DOHH2 (cell line): ENCODE measurements around the gene RNPEPL1.
"Not testable (repeated sequence)": the region's sequence is repeated elsewhere in the genome, so short reads cannot be mapped to it uniquely, and the experiment has no call there.

Source experiments
- H3F3A ChIP-seq: fragments of 200-600 bp; sonication (generic), shearing (Covaris generic); 2 replicates; pipeline ENCODE4 v1.6.0; 2016; ENCODE audit warnings: antibody characterized with exemption, mild to moderate bottlenecking; ENCODE audit not compliant: control insufficient read depth, insufficient read depth
- H3K27ac ChIP-seq: fragments of 200-600 bp; sonication (generic); 2 replicates; pipeline ENCODE4 v1.5.1; 2014; ENCODE audit warnings: low read depth, mild to moderate bottlenecking, low read length, moderate library complexity
- H3K27me3 ChIP-seq: fragments of 200-600 bp; sonication (generic); 2 replicates; pipeline ENCODE4 v1.6.1; 2014; ENCODE audit warnings: mild to moderate bottlenecking, low read length, mixed read lengths; ENCODE audit not compliant: control insufficient read depth
- H3K36me3 ChIP-seq: fragments of 200-600 bp; sonication (generic); 2 replicates; pipeline ENCODE4 v1.6.1; 2014; ENCODE audit warnings: mild to moderate bottlenecking, low read length, moderate library complexity, mixed read lengths; ENCODE audit not compliant: control insufficient read depth
- H3K4me1 ChIP-seq: fragments of 200-600 bp; sonication (generic); 2 replicates; pipeline ENCODE4 v1.6.1; 2014; ENCODE audit warnings: mild to moderate bottlenecking, low read length, mixed read lengths; ENCODE audit not compliant: control insufficient read depth
- H3K4me2 ChIP-seq: fragments of 200-600 bp; sonication (generic); 2 replicates; pipeline ENCODE4 v1.6.0; 2014; ENCODE audit warnings: mild to moderate bottlenecking, low read length, moderate library complexity
- H3K4me3 ChIP-seq: fragments of 200-600 bp; sonication (generic); 2 replicates; pipeline ENCODE4 v1.5.1; 2014; ENCODE audit warnings: mild to moderate bottlenecking, low read length, mixed read lengths
- H3K79me2 ChIP-seq: fragments of 200-600 bp; sonication (generic); 2 replicates; pipeline ENCODE4 v1.6.1; 2014; ENCODE audit warnings: mild to moderate bottlenecking, low read length, mixed read lengths; ENCODE audit not compliant: control insufficient read depth
- H3K9me2 ChIP-seq: fragments of 200-600 bp; sonication (generic); replicated peaks from 2 replicates; pipeline ENCODE4 v1.6.1; 2014; ENCODE audit warnings: mild to moderate bottlenecking, low read length, mixed read lengths; ENCODE audit not compliant: control insufficient read depth
- H3K9me3 ChIP-seq: fragments of 200-600 bp; sonication (generic); 2 replicates; pipeline ENCODE4 v1.6.1; 2014; ENCODE audit warnings: antibody characterized with exemption, low read length, mixed read lengths; ENCODE audit not compliant: control insufficient read depth, insufficient read depth
- H4K20me1 ChIP-seq: fragments of 200-600 bp; sonication (generic); 2 replicates; pipeline ENCODE4 v1.6.0; 2014; ENCODE audit warnings: low read depth, mild to moderate bottlenecking, antibody characterized with exemption, low read length, moderate library complexity; ENCODE audit not compliant: control insufficient read depth, insufficient read depth
- CTCF ChIP-seq: fragments of 200-600 bp; sonication (generic); IDR thresholded peaks from one replicate; pipeline ENCODE4 v1.5.1; 2014; ENCODE audit warnings: antibody characterized with exemption, mild to moderate bottlenecking, low read depth, low read length; ENCODE audit not compliant: poor library complexity, severe bottlenecking
- EZH2phosphoT487 ChIP-seq: fragments of 200-600 bp; sonication (generic); IDR thresholded peaks from 2 replicates; pipeline ENCODE4 v1.6.1; 2017; ENCODE audit warnings: borderline replicate concordance, mild to moderate bottlenecking, antibody characterized with exemption, low read length, moderate library complexity, mixed read lengths

The RNPEPL1 gene

DNA sequence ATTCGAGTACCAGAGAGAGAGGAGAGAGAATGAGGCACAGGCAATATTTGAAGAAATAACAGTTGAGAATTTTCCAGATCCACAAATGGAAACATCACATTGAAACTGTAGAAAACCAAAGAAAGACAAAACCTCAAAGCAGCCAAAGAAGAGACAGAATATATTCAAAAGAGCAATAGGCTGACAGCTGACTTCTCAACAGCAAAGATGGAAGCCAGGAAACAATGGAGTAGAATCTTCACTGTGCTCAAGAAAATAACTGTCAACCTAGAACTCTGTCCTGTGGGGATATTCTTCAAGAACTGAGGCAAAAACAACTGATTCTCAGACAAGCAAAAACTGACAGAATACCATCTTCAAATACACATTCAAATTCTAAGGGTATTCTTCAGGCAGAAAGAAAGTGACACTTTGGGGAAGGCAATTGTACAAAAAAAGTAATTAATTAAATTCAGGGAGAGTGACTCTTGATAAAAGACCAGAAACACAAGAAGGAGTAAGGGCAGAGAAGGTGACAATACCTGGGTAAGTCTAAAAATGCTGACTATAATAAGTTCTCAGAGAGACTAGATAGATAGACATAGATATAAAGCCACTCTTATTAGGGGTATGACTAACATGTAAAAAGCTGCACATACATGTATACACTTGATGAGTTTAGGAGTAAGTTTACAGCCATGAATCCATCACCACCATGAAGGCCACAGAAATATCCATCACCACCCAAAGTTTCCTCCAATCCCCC lies 36.1 kb upstream of the RNPEPL1 start:
- no peaks in the 10 kb centered on the region for H3F3A ChIP-seq
- TF ChIP-seq CTCF, result no peak
- TF ChIP-seq EZH2phosphoT487, result no peak
- peaks cover 22% of the 10 kb centered on the region for H3K9me3 ChIP-seq
- H3K79me2 ChIP-seq, result peaks cover 10% of the 10 kb centered on the region
- H3K9me2 ChIP-seq, result no peaks in the 10 kb centered on the region
- H3K4me3 ChIP-seq, result no peak overlapping the region
- no peaks in the 10 kb centered on the region for H3K27me3 ChIP-seq
- no peak overlapping the region for H3K4me2 ChIP-seq
- no peaks in the 10 kb centered on the region for H3K4me1 ChIP-seq
- peaks cover 79% of the 10 kb centered on the region for H3K36me3 ChIP-seq
- no peaks in the 10 kb centered on the region for H4K20me1 ChIP-seq
- no peak overlapping the region for H3K27ac ChIP-seq

- TF ChIP-seq CTCF, result no peak
- no peak for TF ChIP-seq EZH2phosphoT487
- no peaks in the 10 kb centered on the region for H3K27me3 ChIP-seq
- peaks cover 11% of the 10 kb centered on the region for H3K79me2 ChIP-seq
- H3K9me3 ChIP-seq, result peaks cover 11% of the 10 kb centered on the region; the same call in 1 of the 2 replicates
- H3F3A ChIP-seq, result no peaks in the 10 kb centered on the region
- no peaks in the 10 kb centered on the region for H3K4me1 ChIP-seq
- no peak overlapping the region for H3K4me3 ChIP-seq
- no peak overlapping the region for H3K27ac ChIP-seq
- no peaks in the 10 kb centered on the region for H4K20me1 ChIP-seq
- H3K9me2 ChIP-seq, result no peaks in the 10 kb centered on the region
- peaks cover 74% of the 10 kb centered on the region for H3K36me3 ChIP-seq
- H3K4me2 ChIP-seq, result no peak overlapping the region
These were observed 30.1 kb upstream of the RNPEPL1 start for GRCh38 chr2:240538031-240538780.

GRCh38 chr2:240539101-240539500 lies 29.2 kb upstream of the RNPEPL1 start:
- H3K9me3 ChIP-seq, H4K20me1 ChIP-seq, H3K4me2 ChIP-seq, H3F3A ChIP-seq, H3K9me2 ChIP-seq, H3K4me3 ChIP-seq, H3K27ac ChIP-seq, H3K4me1 ChIP-seq, H3K27me3 ChIP-seq: not testable (repeated sequence)
- Histone ChIP-seq H3K36me3 (peaks cover 69% of the 10 kb centered on the region), H3K79me2 (peaks cover 11% of the 10 kb centered on the region)

DNA sequence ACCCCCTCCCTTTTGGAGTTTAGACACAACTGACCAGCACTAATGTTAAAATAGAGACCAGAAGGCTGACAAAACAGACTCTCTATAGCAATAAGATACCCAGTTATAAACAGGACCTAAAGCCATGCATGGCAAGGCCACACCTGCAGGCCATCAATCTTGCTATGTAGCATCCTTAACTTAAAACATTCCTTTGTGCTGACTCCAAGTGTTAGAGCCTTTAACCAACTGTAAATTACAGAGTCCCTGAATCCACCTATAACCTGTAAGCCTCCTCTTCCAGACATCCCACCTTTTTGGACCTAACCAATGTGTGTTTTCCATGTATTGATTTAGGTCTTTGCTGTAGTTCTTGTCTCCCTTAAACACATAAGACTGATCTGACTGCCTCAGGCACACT lies 28.4 kb upstream of the RNPEPL1 start:
- Histone ChIP-seq H3K36me3 (peaks cover 65% of the 10 kb centered on the region), H3K27me3 (no peaks in the 10 kb centered on the region), H3K4me3 (no peak overlapping the region), H3K79me2 (peaks cover 8% of the 10 kb centered on the region), H3K27ac (no peak overlapping the region), H3K9me3 (0 out of 2 replicates have a peak, but pooled peaks cover 4% of the 10 kb centered on the region), H4K20me1 (no peaks in the 10 kb centered on the region), H3K4me1 (no peaks in the 10 kb centered on the region), H3K4me2 (no peak overlapping the region), H3F3A (0 out of 2 replicates have a peak, but pooled peaks cover 3% of the 10 kb centered on the region), H3K9me2 (no peaks in the 10 kb centered on the region)
- TF ChIP-seq EZH2phosphoT487 (no peak), CTCF (no peak)
